CD14-positive monocyte (primary cell): ENCODE data around the gene SPATS2. TPM values are rescaled to one million over a fixed set of nuclear protein-coding genes. Genes with fewer than 3 reads are reported as not detected.

Experiments
- DNase-seq, 3 donors: peaks; one replicate each; pipeline ENCODE4 v3.0.0-alpha.2; 2011 to 2022
- H2AFZ ChIP-seq: 2 replicates; pipeline ENCODE4 v1.6.0; 2012; ENCODE audit warnings: mild to moderate bottlenecking, low read depth, low read length, inconsistent platforms; ENCODE audit not compliant: insufficient read depth, poor library complexity, severe bottlenecking
- H3K27ac ChIP-seq, 2 donors: 1 replicate in 1 of 2; 2 replicates in 1 of 2; pipeline ENCODE4 v1.5.1; 2012 to 2013; ENCODE audit warnings: low read length in 2 of 2, control low read depth in 1 of 2, inconsistent platforms in 1 of 2, low read depth in 1 of 2, mild to moderate bottlenecking in 1 of 2
- H3K27me3 ChIP-seq, 2 donors: one replicate each; pipeline versions ENCODE4 v1.6.0 to v1.6.1; 2011 to 2013; ENCODE audit warnings: low read length in 2 of 2; ENCODE audit not compliant: control insufficient read depth in 2 of 2, insufficient read depth in 2 of 2
- H3K36me3 ChIP-seq, 2 donors: replicated peaks in 1 of 2; 1 replicate in 1 of 2; 2 replicates in 1 of 2; pipeline versions ENCODE4 v1.5.1 to v1.6.1; 2012 to 2013; ENCODE audit warnings: low read length in 2 of 2, control low read depth in 1 of 2, inconsistent platforms in 1 of 2, mild to moderate bottlenecking in 1 of 2; ENCODE audit not compliant: insufficient read depth in 2 of 2, control insufficient read depth in 1 of 2
- H3K4me1 ChIP-seq, 2 donors: 1 replicate in 1 of 2; 2 replicates in 1 of 2; pipeline versions ENCODE4 v1.5.1 to v1.6.1; 2012 to 2013; ENCODE audit warnings: low read length in 2 of 2, control low read depth in 1 of 2, inconsistent platforms in 1 of 2, mild to moderate bottlenecking in 1 of 2, moderate library complexity in 1 of 2; ENCODE audit not compliant: insufficient read depth in 2 of 2, control insufficient read depth in 1 of 2
- H3K4me2 ChIP-seq: replicated peaks from 2 replicates; pipeline ENCODE3; 2012; ENCODE audit warnings: low read length, moderate library complexity, mild to moderate bottlenecking; ENCODE audit not compliant: poor library complexity, severe bottlenecking; ENCODE audit errors: extremely low read depth
- H3K4me3 ChIP-seq, 3 experiments: fragments of 200-600 bp in 1 of 3; sonication (generic) in 1 of 3; replicated peaks in 1 of 3; 1 replicate in 2 of 3; 2 replicates in 1 of 3; pipeline ENCODE4 v1.5.1; 2011 to 2013; ENCODE audit warnings: low read length in 3 of 3, mild to moderate bottlenecking in 3 of 3, control low read depth in 2 of 3, low read depth in 2 of 3, inconsistent platforms in 1 of 3, moderate library complexity in 1 of 3
- H3K79me2 ChIP-seq: 2 replicates; pipeline ENCODE4 v1.6.0; 2012; ENCODE audit warnings: mild to moderate bottlenecking, control low read depth, inconsistent platforms, low read length, moderate library complexity; ENCODE audit not compliant: insufficient read depth
- H3K9ac ChIP-seq: 2 replicates; pipeline ENCODE4 v1.6.0; 2017; ENCODE audit warnings: low read length, mild to moderate bottlenecking; ENCODE audit not compliant: insufficient read depth, poor library complexity, severe bottlenecking
- H3K9me3 ChIP-seq, 2 donors: replicated peaks in 1 of 2; 1 replicate in 1 of 2; 2 replicates in 1 of 2; pipeline versions ENCODE4 v1.5.1 to v1.6.1; 2012 to 2013; ENCODE audit warnings: low read length in 2 of 2, control low read depth in 1 of 2; ENCODE audit not compliant: control insufficient read depth in 1 of 2, insufficient read depth in 1 of 2
- H4K20me1 ChIP-seq: 2 replicates; pipeline ENCODE4 v1.6.0; 2012; ENCODE audit warnings: mild to moderate bottlenecking, low read length, control low read depth, moderate library complexity; ENCODE audit not compliant: insufficient read depth
- H3K27ac Mint-ChIP-seq, 7 donors: one replicate each; pipeline ENCODE4 v1.8.0; 2020; ENCODE audit warnings: mild to moderate bottlenecking in 7 of 7, mixed read lengths in 7 of 7, moderate library complexity in 6 of 7, inconsistent platforms in 2 of 7
- H3K27me3 Mint-ChIP-seq, 3 donors: one replicate each; pipeline ENCODE4 v1.8.0; 2021 to 2022; ENCODE audit warnings: low read depth in 3 of 3, mild to moderate bottlenecking in 3 of 3, mixed read lengths in 3 of 3, moderate library complexity in 3 of 3, inconsistent platforms in 1 of 3
- H3K36me3 Mint-ChIP-seq, 2 donors: one replicate each; pipeline ENCODE4 v1.8.0; 2020; ENCODE audit warnings: mixed read lengths in 2 of 2, inconsistent platforms in 1 of 2, mild to moderate bottlenecking in 1 of 2
- H3K4me1 Mint-ChIP-seq: one replicate; pipeline ENCODE4 v1.8.0; 2020; ENCODE audit warnings: mild to moderate bottlenecking, mixed read lengths
- H3K4me3 Mint-ChIP-seq, 2 donors: one replicate each; pipeline ENCODE4 v1.8.0; 2020; ENCODE audit warnings: mild to moderate bottlenecking in 2 of 2, mixed read lengths in 2 of 2, moderate library complexity in 1 of 2
- H3K9me3 Mint-ChIP-seq, 7 donors: one replicate each; pipeline ENCODE4 v1.8.0; 2020 to 2022; ENCODE audit warnings: mixed read lengths in 7 of 7, mild to moderate bottlenecking in 6 of 7, moderate library complexity in 6 of 7, inconsistent platforms in 2 of 7
- CTCF ChIP-seq: fragments of 200-600 bp; IDR thresholded peaks from one replicate; pipeline ENCODE4 v1.8.0; 2022; ENCODE audit warnings: antibody characterized with exemption, mild to moderate bottlenecking
- WGBS: methylation state at CpG from one replicate; pipeline ENCODE4 v1.1.5; 2013; ENCODE audit warnings: missing lambda C conversion rate; ENCODE audit not compliant: insufficient coverage; 5-methylcytosine and 5-hydroxymethylcytosine counted together
- intact Hi-C, 2 donors: fragments of 100-400 bp; cut with micrococcal nuclease; formaldehyde crosslinking; loops; one replicate each; pipeline versions ENCODE4 v1.15.0 to v1.15.1; 2023
- polyA plus RNA-seq, 3 donors: library from polyadenylated mRNA; depleted of rRNA in 1 of 3; unstranded in 2 of 3; stranded (reverse) in 1 of 3; fragments of 300-500 nt in 2 of 3; fragments of >200 nt in 1 of 3; fragmentation: Illumina TruSeq in 2 of 3; gene quantifications; 1 replicate in 2 of 3; 2 replicates in 1 of 3; pipeline ENCODE4 v1.2.3, GENCODE V29; 2012 to 2021
- small RNA-seq: library from RNA; depleted of rRNA; stranded (forward); fragments of <200 nt; gene quantifications from one replicate; pipeline ENCODE3, GENCODE V24; 2012; ENCODE audit warnings: low read depth; ENCODE audit not compliant: insufficient read length

SPATS2 gene
- polyA plus RNA-seq, 3 donors: 1.1 to 3.2 (median 1.8) TPM

- Histone ChIP-seq H2AFZ (peak overlapping the region; percentile 99), H3K79me2 (peaks cover 41% of the 10 kb centered on the region), H3K9me3 (no peaks in the 10 kb centered on the region), H3K27ac (peak overlapping the region in 1 of 2 donors; percentile 99), H3K4me1 (peaks cover 17 to 25% of the 10 kb centered on the region in 2 donors), H3K4me2 (peak overlapping the region; percentile 98), H3K9ac (peak overlapping the region; percentile 94), H3K36me3 (peaks cover 21 to 24% of the 10 kb centered on the region in 2 donors), H3K4me3 (peak overlapping the region; percentile 83 to 98 (median 94)), H3K27me3 (no peaks in the 10 kb centered on the region), H4K20me1 (peaks cover 36% of the 10 kb centered on the region)
- intact Hi-C loops: no loop called here
- Mint-ChIP-seq H3K27me3 (peaks cover 0 to 1% (median 0%) of the 10 kb centered on the region in 3 donors), H3K36me3 (peaks cover 22 to 24% of the 10 kb centered on the region in 2 donors), H3K4me1 (peaks cover 27% of the 10 kb centered on the region), H3K27ac (peak overlapping the region; percentile 97 to 100 (median 99)), H3K4me3 (peak overlapping the region; percentile 99 to 100), H3K9me3 (no peaks in the 10 kb centered on the region)
- no peak for DNase-seq
- 0% methylated on average over 16 of the region's 19 CpGs for WGBS
- no peak for TF ChIP-seq CTCF
Measured at GRCh38 chr12:49568442-49569162, 201.3 kb downstream of the SPATS2 start.

Small RNA genes within 50 kb of the gene (small RNA-seq; reads per million reads assigned to genes)
- gene AC125611.1: not detected

Other genes with a start within 250 kb of the SPATS2 start
- gene TUBA1B, start 236.1 kb upstream of the SPATS2 start, polyA plus RNA-seq: 100 to 1,000 TPM; 481 to 538 (median 528) TPM
- 1,000 to 10,000 TPM in 1 of 3 donors, 100 to 1,000 TPM in 2; 859 to 1,779 (median 946) TPM for gene TUBA1A, start 178.4 kb upstream of the SPATS2 start, polyA plus RNA-seq
- 100 to 1,000 TPM in 1 of 3 donors, 10 to 100 TPM in 2; 53.7 to 263 (median 61.0) TPM for gene TUBA1C, start 102.4 kb upstream of the SPATS2 start, polyA plus RNA-seq
- gene PRPH, start 72.3 kb upstream of the SPATS2 start, polyA plus RNA-seq: not detected
- under 1 TPM in 1 of 3 donors, not detected in 2; 0.05 TPM for gene TROAP, start 44.2 kb upstream of the SPATS2 start, polyA plus RNA-seq
- not detected for gene C1QL4, start 30.3 kb upstream of the SPATS2 start, polyA plus RNA-seq
- not detected for gene DNAJC22, start 20.6 kb upstream of the SPATS2 start, polyA plus RNA-seq
- gene KCNH3, start 171.6 kb downstream of the SPATS2 start, polyA plus RNA-seq: 10 to 100 TPM in 1 of 3 donors, 1 to 10 TPM in 2; 1.3 to 18.2 (median 3.3) TPM
- gene MCRS1, start 200.7 kb downstream of the SPATS2 start, polyA plus RNA-seq: 10 to 100 TPM; 50.3 to 88.8 (median 52.3) TPM
- gene FAM186B, start 238.2 kb downstream of the SPATS2 start, polyA plus RNA-seq: not detected